IMR-90 (cell line): ENCODE data around the gene SAMD1. TPM values are rescaled to one million over a fixed set of nuclear protein-coding genes. Genes with fewer than 3 reads are reported as not detected.
A peak's percentile ranks its signal among the peaks of the same experiment; 100 is the strongest.

Experiments used
- ATAC-seq: fragments of 200-7000 bp; cut with Tn5 transposase; 2 replicates; pipeline ENCODE4 v1.9.1; 2020; ENCODE audit warnings: low read depth, mild to moderate bottlenecking, moderate library complexity
- BruUV-seq: library from RNA; stranded (reverse); fragments of 400-500 nt; replicated peaks from 2 replicates; lab custom pipeline; 2021; lab: Mats Ljungman, UMichigan
- CTCF ChIA-PET: fragments of 300-600 bp; formaldehyde crosslinking; extraction: SDS; loops from one replicate; lab custom pipeline; 2021; ENCODE audit warnings: antibody characterized with exemption; lab: Yijun Ruan, JAX
- POLR2A ChIA-PET: fragments of 300-600 bp; sonication (Branson Sonifier 250); formaldehyde crosslinking; loops from one replicate; lab custom pipeline; 2022; ENCODE audit warnings: antibody characterized with exemption; ENCODE audit not compliant: unreplicated experiment; lab: Charles Lee
- DNase-seq: peaks from one replicate; pipeline ENCODE4 v3.0.0; 2013
- H2AFZ ChIP-seq: replicated peaks from 2 replicates; pipeline ENCODE3; 2013; ENCODE audit warnings: low read length, mild to moderate bottlenecking; ENCODE audit not compliant: poor library complexity
- H2AK5ac ChIP-seq: 2 replicates; pipeline ENCODE4 v1.6.1; 2013; ENCODE audit warnings: low read depth, low read length, inconsistent platforms
- H2AK9ac ChIP-seq: replicated peaks from 2 replicates; pipeline ENCODE3; 2013; ENCODE audit warnings: mild to moderate bottlenecking, low read depth, low read length, moderate library complexity; ENCODE audit not compliant: poor library complexity
- H2BK120ac ChIP-seq: 2 replicates; pipeline ENCODE4 v1.6.1; 2013; ENCODE audit warnings: low read depth, low read length, inconsistent platforms
- H2BK15ac ChIP-seq: 3 replicates; pipeline ENCODE4 v1.6.1; 2013; ENCODE audit warnings: low read depth, low read length, inconsistent platforms
- H2BK20ac ChIP-seq: 2 replicates; pipeline ENCODE4 v1.6.1; 2013; ENCODE audit warnings: low read depth, mild to moderate bottlenecking, inconsistent platforms, low read length, moderate library complexity
- H2BK5ac ChIP-seq: 2 replicates; pipeline ENCODE4 v1.6.1; 2013; ENCODE audit warnings: mild to moderate bottlenecking, low read depth, low read length, inconsistent platforms; ENCODE audit not compliant: poor library complexity, severe bottlenecking
- H3K14ac ChIP-seq: replicated peaks from 2 replicates; pipeline ENCODE4 v1.6.1; 2013; ENCODE audit warnings: low read depth, low read length, inconsistent platforms
- H3K18ac ChIP-seq: 2 replicates; pipeline ENCODE4 v1.6.1; 2013; ENCODE audit warnings: low read depth, low read length, control low read depth
- H3K23ac ChIP-seq: 2 replicates; pipeline ENCODE4 v1.6.1; 2013; ENCODE audit warnings: low read depth, low read length, inconsistent platforms
- H3K27ac ChIP-seq: 2 replicates; pipeline ENCODE4 v1.5.1; 2013; ENCODE audit warnings: mild to moderate bottlenecking, control low read depth, low read length; ENCODE audit not compliant: insufficient read depth
- H3K27me3 ChIP-seq: 2 replicates; pipeline ENCODE4 v1.6.1; 2013; ENCODE audit warnings: low read length; ENCODE audit not compliant: control insufficient read depth, insufficient read depth
- H3K36me3 ChIP-seq: 2 replicates; pipeline ENCODE4 v1.6.1; 2013; ENCODE audit warnings: low read length, mixed read lengths; ENCODE audit not compliant: control insufficient read depth, insufficient read depth
- H3K4ac ChIP-seq: 2 replicates; pipeline ENCODE4 v1.6.1; 2013; ENCODE audit warnings: low read depth, low read length, inconsistent platforms
- H3K4me1 ChIP-seq: 2 replicates; pipeline ENCODE4 v1.6.1; 2013; ENCODE audit warnings: low read length, mixed read lengths; ENCODE audit not compliant: control insufficient read depth, insufficient read depth
- H3K4me2 ChIP-seq: 2 replicates; pipeline ENCODE4 v1.6.1; 2013; ENCODE audit warnings: low read depth, mild to moderate bottlenecking, control low read depth, low read length, moderate library complexity
- H3K4me3 ChIP-seq: 2 replicates; pipeline ENCODE4 v1.5.1; 2013; ENCODE audit warnings: low read depth, mild to moderate bottlenecking, control low read depth, low read length, moderate library complexity; ENCODE audit not compliant: insufficient read depth
- H3K56ac ChIP-seq: 2 replicates; pipeline ENCODE4 v1.6.1; 2013; ENCODE audit warnings: low read length, inconsistent platforms; ENCODE audit not compliant: insufficient read depth; ENCODE audit errors: extremely low read depth
- H3K79me1 ChIP-seq, 2 experiments: 2 replicates each; pipeline ENCODE4 v1.6.1; 2013; ENCODE audit warnings: low read length in 2 of 2, inconsistent platforms in 1 of 2, low read depth in 1 of 2
- H3K9ac ChIP-seq: 2 replicates; pipeline ENCODE4 v1.6.1; 2013; ENCODE audit warnings: low read depth, low read length, control low read depth
- H3K9me1 ChIP-seq: 2 replicates; pipeline ENCODE4 v1.6.1; 2013; ENCODE audit warnings: low read length, inconsistent platforms; ENCODE audit not compliant: insufficient read depth
- H3K9me3 ChIP-seq: 2 replicates; pipeline ENCODE4 v1.6.1; 2013; ENCODE audit warnings: low read length; ENCODE audit not compliant: control insufficient read depth, insufficient read depth
- H4K20me1 ChIP-seq: 2 replicates; pipeline ENCODE4 v1.6.1; 2013; ENCODE audit warnings: low read length, inconsistent platforms; ENCODE audit not compliant: insufficient read depth
- H4K5ac ChIP-seq: 2 replicates; pipeline ENCODE4 v1.6.1; 2013; ENCODE audit warnings: mild to moderate bottlenecking, low read depth, low read length, control low read depth
- H4K8ac ChIP-seq, 2 experiments: 2 replicates each; pipeline ENCODE4 v1.6.1; 2013; ENCODE audit warnings: low read depth in 2 of 2, low read length in 2 of 2, control low read depth in 1 of 2, inconsistent platforms in 1 of 2
- H4K91ac ChIP-seq: 2 replicates; pipeline ENCODE4 v1.6.1; 2013; ENCODE audit warnings: low read depth, low read length, inconsistent platforms; ENCODE audit not compliant: insufficient read depth
- BHLHE40 ChIP-seq: fragments of 150-350 bp; IDR thresholded peaks from 2 replicates; pipeline ENCODE4 v1.6.1; 2016; ENCODE audit warnings: mild to moderate bottlenecking, low read depth, low read length
- CHD1 ChIP-seq: IDR thresholded peaks from 2 replicates; pipeline ENCODE4 v1.6.1; 2012; ENCODE audit warnings: low read depth, low read length, improper control_type of control experiment
- FOS ChIP-seq: fragments of 150-350 bp; IDR thresholded peaks from 2 replicates; pipeline ENCODE4 v1.6.1; 2016; ENCODE audit warnings: low read depth, low read length
- MAZ ChIP-seq: IDR thresholded peaks from 2 replicates; pipeline ENCODE4 v1.6.1; 2012; ENCODE audit warnings: low read depth, mild to moderate bottlenecking, low read length, improper control_type of control experiment, moderate library complexity, borderline replicate concordance
- MXI1 ChIP-seq: IDR thresholded peaks from 2 replicates; pipeline ENCODE4 v1.6.1; 2012; ENCODE audit warnings: low read depth, mild to moderate bottlenecking, low read length, moderate library complexity, borderline replicate concordance
- RAD21 ChIP-seq: IDR thresholded peaks from 2 replicates; pipeline ENCODE4 v1.6.1; 2012; ENCODE audit warnings: low read length, improper control_type of control experiment
- RCOR1 ChIP-seq: IDR thresholded peaks from 2 replicates; pipeline ENCODE4 v1.6.1; 2012; ENCODE audit warnings: mild to moderate bottlenecking, low read length, improper control_type of control experiment; ENCODE audit not compliant: insufficient replicate concordance
- SMC3 ChIP-seq: fragments of 150-350 bp; IDR thresholded peaks from 2 replicates; pipeline ENCODE4 v1.6.1; 2016; ENCODE audit warnings: low read depth, mild to moderate bottlenecking, antibody characterized with exemption, low read length, moderate library complexity
- WGBS, 2 experiments: methylation state at CpG; one replicate each; pipeline versions ENCODE4 v1.1.5 to v1.1.7; 2013; ENCODE audit warnings: missing lambda C conversion rate in 2 of 2; ENCODE audit not compliant: insufficient read length in 1 of 2; ENCODE audit errors: extremely low coverage in 2 of 2; 5-methylcytosine and 5-hydroxymethylcytosine counted together
- dilution Hi-C: fragments of 300-500 bp; cut with HindIII; formaldehyde crosslinking; loops from one replicate; pipeline ENCODE4 v1.14.3; 2018; ENCODE audit warnings: low sequenced_read_pairs; ENCODE audit not compliant: unreplicated experiment
- in situ Hi-C: fragments of 300-500 bp; cut with MboI; formaldehyde crosslinking; loops from 3 replicates; pipeline ENCODE4 v1.14.3; 2019; ENCODE audit warnings: low sequenced_read_pairs, inconsistent platforms, mixed read lengths
- intact Hi-C: fragments of 100-400 bp; cut with micrococcal nuclease; formaldehyde crosslinking; loops from 2 replicates; pipeline ENCODE4 v1.10.0; 2022
- polyA plus RNA-seq, 3 experiments: library from polyadenylated mRNA; depleted of rRNA; stranded (reverse); fragments of >200 nt; gene quantifications; 2 replicates each; pipeline ENCODE4 v1.2.3, GENCODE V29; 2012; ENCODE audit warnings: low replicate concordance in 1 of 3
- total RNA-seq: library from RNA; depleted of rRNA; stranded (reverse); fragments of >200 nt; gene quantifications from 2 replicates; pipeline ENCODE4 v1.2.3, GENCODE V29; 2012
- TF ChIP-seq, protein P1 (sequence below): conservative IDR thresholded peaks from 2 replicates; pipeline ENCODE4 v1.5.1; 2012; ENCODE audit warnings: mild to moderate bottlenecking, low read depth, low read length, improper control_type of control experiment
- TF ChIP-seq, protein P2 (sequence below): fragments of 150-350 bp; IDR thresholded peaks from 2 replicates; pipeline ENCODE4 v1.6.1; 2017; ENCODE audit warnings: mild to moderate bottlenecking, antibody characterized with exemption, low read length, low read depth
- TF ChIP-seq, protein P3 (sequence below): fragments of 150-350 bp; IDR thresholded peaks from 2 replicates; pipeline ENCODE4 v1.6.1; 2016; ENCODE audit warnings: low read depth, mild to moderate bottlenecking, low read length, moderate library complexity, borderline replicate concordance

Gene SAMD1
- total and polyA plus RNA-seq, 2 of the 4 experiments (the other 2 are of a cell fraction) = 6.5 to 14.1 TPM

DNA sequence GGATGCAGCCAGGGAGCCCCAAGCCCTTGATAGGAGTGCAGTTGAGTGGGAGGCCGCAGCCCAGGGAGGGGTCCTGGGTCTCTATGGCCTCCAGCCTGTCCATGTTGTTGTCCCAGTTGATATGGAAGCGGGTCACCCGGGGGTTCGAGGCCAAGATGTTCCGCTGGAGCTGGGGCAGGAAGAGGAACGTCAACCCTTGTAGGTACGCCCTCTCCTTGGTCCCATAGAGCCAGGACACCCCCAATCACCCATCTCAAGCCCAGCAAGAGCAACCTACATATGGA, 29.9 kb upstream of the SAMD1 start:
- Histone ChIP-seq H3K4ac (no peak overlapping the region), H2BK20ac (no peak overlapping the region), H3K14ac (no peak overlapping the region), H4K5ac (no peak overlapping the region), H3K9me1 (peaks cover 8% of the 10 kb centered on the region; the same call in 1 of the 2 replicates), H2BK15ac (no peak overlapping the region), H3K9me3 (no peaks in the 10 kb centered on the region), H3K18ac (no peak overlapping the region), H3K27me3 (no peaks in the 10 kb centered on the region), H2AK9ac (peak overlapping the region; percentile 82), H2BK5ac (no peak overlapping the region), H2AFZ (no peak overlapping the region), H3K36me3 (no peaks in the 10 kb centered on the region), H2BK120ac (no peak overlapping the region), H3K4me1 (peaks cover 15% of the 10 kb centered on the region), H3K9ac (no peak overlapping the region), H2AK5ac (no peak overlapping the region), H4K20me1 (peaks cover 8% of the 10 kb centered on the region; the same call in 1 of the 2 replicates), H3K56ac (no peak overlapping the region), H3K4me3 (no peak overlapping the region), H3K4me2 (no peak overlapping the region), H3K79me1 (peaks cover 0 to 33% of the 10 kb centered on the region in 2 experiments; a peak in 3 of 4 replicates), H4K8ac (no peak overlapping the region), H4K91ac (no peak overlapping the region), H3K27ac (no peak overlapping the region), H3K23ac (no peak overlapping the region)
- ATAC-seq (no peak), DNase-seq (no peak)
- dilution Hi-C loops = no loop called here
- no peak for TF ChIP-seq RAD21
- TF ChIP-seq CHD1 = no peak
- no peak for TF ChIP-seq MAZ
- TF ChIP-seq, protein P1, sequence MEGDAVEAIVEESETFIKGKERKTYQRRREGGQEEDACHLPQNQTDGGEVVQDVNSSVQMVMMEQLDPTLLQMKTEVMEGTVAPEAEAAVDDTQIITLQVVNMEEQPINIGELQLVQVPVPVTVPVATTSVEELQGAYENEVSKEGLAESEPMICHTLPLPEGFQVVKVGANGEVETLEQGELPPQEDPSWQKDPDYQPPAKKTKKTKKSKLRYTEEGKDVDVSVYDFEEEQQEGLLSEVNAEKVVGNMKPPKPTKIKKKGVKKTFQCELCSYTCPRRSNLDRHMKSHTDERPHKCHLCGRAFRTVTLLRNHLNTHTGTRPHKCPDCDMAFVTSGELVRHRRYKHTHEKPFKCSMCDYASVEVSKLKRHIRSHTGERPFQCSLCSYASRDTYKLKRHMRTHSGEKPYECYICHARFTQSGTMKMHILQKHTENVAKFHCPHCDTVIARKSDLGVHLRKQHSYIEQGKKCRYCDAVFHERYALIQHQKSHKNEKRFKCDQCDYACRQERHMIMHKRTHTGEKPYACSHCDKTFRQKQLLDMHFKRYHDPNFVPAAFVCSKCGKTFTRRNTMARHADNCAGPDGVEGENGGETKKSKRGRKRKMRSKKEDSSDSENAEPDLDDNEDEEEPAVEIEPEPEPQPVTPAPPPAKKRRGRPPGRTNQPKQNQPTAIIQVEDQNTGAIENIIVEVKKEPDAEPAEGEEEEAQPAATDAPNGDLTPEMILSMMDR = no peak
- TF ChIP-seq SMC3 = no peak
- TF ChIP-seq RCOR1 = no peak
- no peak for TF ChIP-seq MXI1
- TF ChIP-seq, protein P2, sequence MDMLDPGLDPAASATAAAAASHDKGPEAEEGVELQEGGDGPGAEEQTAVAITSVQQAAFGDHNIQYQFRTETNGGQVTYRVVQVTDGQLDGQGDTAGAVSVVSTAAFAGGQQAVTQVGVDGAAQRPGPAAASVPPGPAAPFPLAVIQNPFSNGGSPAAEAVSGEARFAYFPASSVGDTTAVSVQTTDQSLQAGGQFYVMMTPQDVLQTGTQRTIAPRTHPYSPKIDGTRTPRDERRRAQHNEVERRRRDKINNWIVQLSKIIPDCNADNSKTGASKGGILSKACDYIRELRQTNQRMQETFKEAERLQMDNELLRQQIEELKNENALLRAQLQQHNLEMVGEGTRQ = no peak
- no peak for TF ChIP-seq FOS
- TF ChIP-seq BHLHE40 = no peak
- TF ChIP-seq, protein P3, sequence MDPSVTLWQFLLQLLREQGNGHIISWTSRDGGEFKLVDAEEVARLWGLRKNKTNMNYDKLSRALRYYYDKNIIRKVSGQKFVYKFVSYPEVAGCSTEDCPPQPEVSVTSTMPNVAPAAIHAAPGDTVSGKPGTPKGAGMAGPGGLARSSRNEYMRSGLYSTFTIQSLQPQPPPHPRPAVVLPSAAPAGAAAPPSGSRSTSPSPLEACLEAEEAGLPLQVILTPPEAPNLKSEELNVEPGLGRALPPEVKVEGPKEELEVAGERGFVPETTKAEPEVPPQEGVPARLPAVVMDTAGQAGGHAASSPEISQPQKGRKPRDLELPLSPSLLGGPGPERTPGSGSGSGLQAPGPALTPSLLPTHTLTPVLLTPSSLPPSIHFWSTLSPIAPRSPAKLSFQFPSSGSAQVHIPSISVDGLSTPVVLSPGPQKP = no peak
- no TSS peak for BruUV-seq
- POLR2A ChIA-PET = no interaction called here
- CTCF ChIA-PET = no interaction called here
- in situ Hi-C loops = no loop called here
- intact Hi-C loops = no loop called here
- WGBS, 2 experiments = 100% methylated on average over 1 of the region's 7 CpGs; no CpG with 5 or more reads in 1 of the 2 experiments
